Fibroblast of mammary gland (primary cell): Measurements from ENCODE around the gene RND3.

Experiments
- DNase-seq: peaks from one replicate; pipeline ENCODE4 v3.0.0-alpha.2; 2010; ENCODE audit warnings: low read depth
- H3K4me3 ChIP-seq: 2 replicates; pipeline ENCODE4 v1.5.1; 2011; ENCODE audit warnings: low read depth, mild to moderate bottlenecking, low read length, moderate library complexity; ENCODE audit not compliant: control insufficient read depth
- CTCF ChIP-seq: conservative IDR thresholded peaks from 2 replicates; pipeline ENCODE4 v1.5.1; 2011; ENCODE audit warnings: low read depth, low read length, inconsistent platforms; ENCODE audit not compliant: control insufficient read depth, insufficient read depth

RND3 gene

DNA sequence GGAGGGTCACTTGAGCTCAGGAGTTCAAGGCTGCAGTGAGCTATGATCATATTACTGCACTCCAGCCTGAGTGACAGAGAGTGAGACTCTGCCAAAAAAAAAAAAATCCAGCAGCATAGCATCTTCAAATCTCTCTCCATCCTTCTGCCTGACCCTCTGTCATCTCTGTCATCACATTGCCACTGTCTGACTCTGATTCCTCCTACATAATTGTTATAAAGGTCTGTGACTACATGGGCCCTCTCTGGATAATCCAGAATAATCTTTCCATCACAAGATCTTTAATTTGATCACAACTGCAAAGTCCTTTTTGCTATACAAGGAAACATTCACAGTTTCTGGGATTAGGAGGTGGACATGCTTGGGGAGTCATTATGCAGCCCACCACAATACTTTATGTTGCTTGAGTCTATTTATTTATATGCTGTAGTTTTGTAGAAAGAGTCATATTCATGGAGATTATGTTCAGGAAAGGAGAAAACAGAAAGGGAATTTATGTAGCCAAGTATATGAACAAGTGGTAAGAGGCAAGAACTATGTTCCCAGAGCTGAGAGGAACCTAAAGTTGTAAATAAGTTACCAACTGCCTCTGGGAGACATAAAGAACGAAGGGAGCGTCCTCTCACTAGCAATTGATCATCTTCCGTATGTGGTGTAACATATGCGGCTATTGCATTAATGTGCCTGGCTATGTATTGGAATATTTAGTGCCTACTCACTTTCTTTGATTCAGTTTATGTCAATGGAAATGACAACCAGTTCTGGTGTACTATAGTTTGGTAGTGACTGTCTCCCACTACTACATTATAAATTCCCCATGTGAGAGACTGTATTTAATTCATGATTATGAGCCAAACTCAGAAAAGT is 21.5 kb downstream of the RND3 start:
- H3K4me3 ChIP-seq: no peak overlapping the region
- peak; percentile 9 for DNase-seq
- TF ChIP-seq CTCF: no peak

- DNase-seq: no peak
- no peak overlapping the region for H3K4me3 ChIP-seq
- no peak for TF ChIP-seq CTCF
Measured at GRCh38 chr2:150464986-150465385, 22.5 kb downstream of the RND3 start.

DNA sequence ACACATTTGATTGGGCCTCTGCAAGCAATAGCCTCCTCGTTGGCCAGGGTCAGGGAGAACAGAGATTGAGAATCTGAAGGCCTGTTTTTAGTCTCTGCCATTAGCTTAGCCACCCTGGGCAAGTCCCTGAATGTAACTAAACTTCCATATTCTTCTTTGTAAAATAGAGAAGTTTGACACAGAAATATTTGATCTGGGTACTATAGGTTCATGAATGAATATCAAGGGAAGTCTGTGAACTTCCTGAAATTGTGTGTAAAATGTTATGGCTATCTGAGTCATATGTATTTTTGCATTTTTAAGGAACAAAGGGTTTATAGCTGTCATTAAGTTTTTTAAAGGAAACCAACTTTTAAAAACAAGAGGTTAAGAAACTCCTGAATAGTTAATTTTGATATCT is 23.2 kb downstream of the RND3 start:
- H3K4me3 ChIP-seq: no peak overlapping the region
- TF ChIP-seq CTCF: no peak
- DNase-seq: no peak

DNA sequence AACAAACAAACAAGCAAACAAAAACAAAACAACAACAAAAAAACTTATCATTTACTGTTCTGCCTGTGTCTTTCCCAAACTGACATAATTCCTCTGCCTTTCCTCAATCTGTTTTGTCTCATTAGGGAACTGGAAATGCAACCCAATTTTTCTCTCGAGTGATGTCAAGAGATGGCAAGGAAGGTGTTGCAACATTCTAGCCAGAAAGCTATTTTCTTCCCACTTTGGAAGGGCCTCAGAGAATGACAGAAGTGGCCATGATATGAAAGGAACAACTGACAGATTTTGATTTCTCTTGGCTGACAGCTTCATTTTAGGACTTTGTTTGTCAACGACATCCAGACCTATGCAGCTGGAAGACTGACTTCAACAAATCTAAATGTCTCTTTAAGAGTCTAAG is 24.7 kb downstream of the RND3 start:
- no peak for DNase-seq

GRCh38 chr2:150459281-150459680 is 28.2 kb downstream of the RND3 start:
- H3K4me3 ChIP-seq: no peak overlapping the region
- peak; percentile 48 for DNase-seq
- no peak for TF ChIP-seq CTCF

More for the DNA sequence above, 24.7 kb downstream of the RND3 start:
- no peak for TF ChIP-seq CTCF
- no peak overlapping the region for H3K4me3 ChIP-seq

- H3K4me3 ChIP-seq: no peak overlapping the region
- DNase-seq: peak; percentile 42
- no peak for TF ChIP-seq CTCF
Measured at GRCh38 chr2:150450765-150451164, 36.7 kb downstream of the RND3 start.
